Activated gamma-delta T cell (primary cell): Measurements from ENCODE around the gene CTBS.
A peak's percentile ranks its signal among the peaks of the same experiment; 100 is the strongest.
"Not testable (repeated sequence)": the region's sequence is repeated elsewhere in the genome, so short reads cannot be mapped to it uniquely, and the experiment has no call there.

Source experiments
- DNase-seq: peaks from one replicate; lab custom pipeline; 2025; lab: John Stamatoyannopoulos, UW
- total RNA-seq, 2 donors: gene quantifications; one replicate each; lab custom pipeline; 2026; lab: John Stamatoyannopoulos, UW

CTBS gene, protein sequence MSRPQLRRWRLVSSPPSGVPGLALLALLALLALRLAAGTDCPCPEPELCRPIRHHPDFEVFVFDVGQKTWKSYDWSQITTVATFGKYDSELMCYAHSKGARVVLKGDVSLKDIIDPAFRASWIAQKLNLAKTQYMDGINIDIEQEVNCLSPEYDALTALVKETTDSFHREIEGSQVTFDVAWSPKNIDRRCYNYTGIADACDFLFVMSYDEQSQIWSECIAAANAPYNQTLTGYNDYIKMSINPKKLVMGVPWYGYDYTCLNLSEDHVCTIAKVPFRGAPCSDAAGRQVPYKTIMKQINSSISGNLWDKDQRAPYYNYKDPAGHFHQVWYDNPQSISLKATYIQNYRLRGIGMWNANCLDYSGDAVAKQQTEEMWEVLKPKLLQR
- 19.0 to 22.3 reads per million in 2 donors for total RNA-seq

DNA sequence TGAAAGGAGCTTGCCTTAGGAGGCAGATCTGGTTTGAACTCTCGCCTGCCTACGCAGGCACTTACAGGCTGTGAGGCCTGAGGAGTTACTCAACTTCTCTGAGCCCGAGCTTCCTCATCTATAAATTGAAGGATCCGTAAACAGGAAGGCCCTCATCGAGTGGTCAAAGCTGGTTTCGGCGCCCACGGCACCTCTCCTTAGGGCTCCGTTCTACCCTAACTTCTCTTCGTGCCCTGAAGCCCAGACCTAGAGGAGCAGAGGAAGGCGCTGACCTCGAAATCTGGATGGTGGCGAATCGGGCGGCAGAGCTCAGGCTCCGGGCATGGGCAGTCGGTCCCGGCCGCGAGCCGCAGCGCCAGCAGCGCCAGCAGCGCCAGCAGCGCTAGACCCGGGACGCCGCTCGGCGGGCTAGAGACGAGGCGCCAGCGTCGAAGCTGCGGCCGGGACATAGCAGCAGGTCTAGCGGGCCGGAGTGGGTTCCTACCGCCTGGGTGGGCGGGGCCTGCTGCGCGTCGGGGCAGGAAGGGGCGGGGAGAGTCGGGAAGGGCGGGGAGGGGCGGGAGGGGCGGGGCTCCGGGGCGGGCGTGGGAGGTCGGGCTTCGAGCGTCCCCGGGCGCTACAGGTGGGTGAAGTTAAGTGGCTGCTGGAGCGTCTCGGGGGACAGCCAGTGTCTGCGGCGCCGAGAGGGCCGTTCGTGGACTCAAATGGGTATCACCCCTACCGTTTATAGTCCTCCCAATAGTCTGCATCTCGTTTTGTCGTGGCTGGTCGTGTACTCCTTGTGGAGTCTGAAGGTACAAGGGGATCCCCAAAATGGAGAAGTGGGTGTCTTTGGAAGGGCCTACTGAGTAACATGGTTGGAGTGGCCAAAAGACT lies at the start of gene CTBS:
TSS of gene CTBS (minus strand) at position 474 of the 876 bp plus-strand sequence. CDS start at position 449, 25 bp downstream.
- DNase-seq, result peak; percentile 80

DNA sequence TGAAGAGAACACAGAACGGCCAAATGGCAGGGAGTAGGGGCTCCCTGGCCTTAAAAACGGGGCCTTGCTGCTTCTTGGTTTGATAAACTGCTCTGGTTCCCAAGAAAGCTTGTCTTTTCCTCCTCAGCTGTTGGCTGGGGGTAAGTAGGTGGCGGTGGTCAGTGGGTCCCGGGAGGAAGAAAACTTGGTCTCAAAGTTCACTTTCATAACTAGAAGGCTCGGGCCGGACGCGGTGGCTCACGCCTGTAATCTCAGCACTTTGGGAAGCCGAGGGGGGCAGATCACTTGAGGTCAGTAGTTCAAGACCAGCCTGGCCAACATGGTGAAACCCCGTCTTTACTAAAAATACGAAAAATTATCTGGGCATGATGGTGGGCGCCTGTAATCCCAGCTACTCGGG lies 47.3 kb upstream of the CTBS start:
- no peak for DNase-seq

DNA sequence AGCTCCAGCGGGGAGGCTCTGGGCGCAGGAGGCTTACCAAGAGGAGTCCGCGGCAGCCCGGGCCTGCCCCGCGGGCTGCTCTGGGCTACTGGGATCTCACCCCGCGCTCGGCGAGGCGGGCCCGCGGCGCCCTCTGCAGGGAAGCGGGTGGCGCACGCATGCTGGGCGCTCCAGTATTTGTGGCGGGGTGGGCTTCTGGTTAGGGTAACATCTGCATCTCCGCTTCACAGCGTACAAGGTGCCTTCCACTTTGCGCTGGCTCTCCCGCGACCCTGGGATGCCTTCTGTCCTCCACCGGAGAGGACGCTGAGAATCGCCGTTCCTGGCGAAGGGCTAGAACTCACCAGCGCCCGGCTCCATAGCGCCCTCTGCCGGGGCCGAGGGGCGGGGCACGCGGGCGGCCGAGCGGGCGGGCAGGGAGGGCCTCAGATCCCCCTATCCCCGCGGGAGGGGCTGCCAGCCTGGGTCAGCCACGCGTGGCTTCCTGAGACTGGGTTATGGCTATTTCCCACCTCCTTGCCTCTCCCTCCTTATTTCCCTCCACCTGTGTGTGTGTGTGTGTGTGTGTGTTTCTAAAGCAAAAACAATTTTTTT lies 46.6 kb upstream of the CTBS start:
- peak; percentile 61 for DNase-seq

DNA sequence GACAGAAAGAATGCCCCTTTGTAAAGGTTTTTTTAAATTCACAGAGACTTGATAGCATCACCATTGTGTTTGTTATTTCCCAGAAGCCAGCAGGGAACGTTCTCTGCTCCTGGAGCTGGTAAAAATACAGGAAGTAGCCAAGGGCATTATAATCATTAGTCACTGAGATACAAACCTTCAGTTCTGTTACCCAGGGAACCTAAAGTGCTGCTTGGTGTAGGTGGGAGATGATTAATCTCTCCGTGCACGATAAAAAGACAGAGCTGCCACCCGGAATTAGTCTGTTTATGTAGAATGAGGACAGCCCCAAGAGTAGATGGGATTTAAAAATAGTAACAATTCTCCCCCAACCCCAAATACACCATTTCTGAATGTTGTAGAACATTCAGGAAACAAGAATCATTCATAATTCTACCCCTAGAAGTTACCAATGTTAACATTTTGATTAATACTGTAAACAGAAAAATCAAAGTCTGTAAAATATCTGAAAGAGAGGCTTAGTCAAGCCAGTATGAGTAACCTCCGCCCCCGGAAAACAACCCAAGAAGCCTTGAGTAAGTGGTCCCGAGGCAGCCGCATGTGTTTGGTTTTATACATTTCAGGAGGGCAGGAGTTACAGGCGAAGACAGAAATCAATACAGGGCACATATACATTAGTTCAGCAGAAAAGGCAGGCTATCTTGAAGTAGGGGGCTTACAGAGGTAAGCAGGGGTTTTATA lies 45.3 kb upstream of the CTBS start:
- no peak for DNase-seq

DNA sequence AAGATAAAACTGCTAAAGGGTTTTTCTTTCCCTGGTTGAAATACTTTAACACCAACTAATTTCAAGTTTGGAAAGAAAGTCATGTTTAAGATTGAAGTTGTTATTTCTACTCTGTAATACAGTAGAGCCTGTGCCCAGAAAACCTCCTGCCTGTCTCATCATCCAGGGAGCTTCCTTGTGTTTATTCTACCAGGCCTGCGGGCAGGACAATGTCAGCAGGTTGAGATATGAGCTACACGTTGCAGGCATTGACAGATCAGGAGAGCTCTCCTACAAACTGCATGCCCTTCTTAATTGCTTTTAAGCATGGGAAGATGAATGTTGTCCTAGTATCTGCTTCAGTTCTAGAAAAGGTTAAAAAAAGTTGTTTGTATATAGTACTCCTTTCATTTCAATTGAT lies 43.1 kb upstream of the CTBS start:
- DNase-seq, result no peak

DNA sequence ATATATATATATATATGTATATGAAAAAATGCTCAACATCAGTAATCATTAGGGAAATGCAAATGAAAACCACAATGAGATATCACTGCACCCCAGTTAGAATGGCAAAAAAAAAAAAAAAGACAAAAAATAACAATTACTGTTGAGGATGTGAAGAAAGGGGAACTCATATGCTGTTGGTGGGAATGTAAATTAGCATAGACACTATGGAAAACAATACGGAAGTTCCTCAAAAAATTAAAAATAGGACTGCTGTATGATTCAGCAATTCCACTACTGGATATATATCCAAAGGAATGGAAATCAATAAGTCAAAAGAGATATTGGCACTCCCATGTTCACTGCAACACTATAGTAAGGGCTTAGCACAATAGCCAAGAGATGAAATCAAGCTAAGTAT lies 41.5 kb upstream of the CTBS start:
- DNase-seq, result no peak

DNA sequence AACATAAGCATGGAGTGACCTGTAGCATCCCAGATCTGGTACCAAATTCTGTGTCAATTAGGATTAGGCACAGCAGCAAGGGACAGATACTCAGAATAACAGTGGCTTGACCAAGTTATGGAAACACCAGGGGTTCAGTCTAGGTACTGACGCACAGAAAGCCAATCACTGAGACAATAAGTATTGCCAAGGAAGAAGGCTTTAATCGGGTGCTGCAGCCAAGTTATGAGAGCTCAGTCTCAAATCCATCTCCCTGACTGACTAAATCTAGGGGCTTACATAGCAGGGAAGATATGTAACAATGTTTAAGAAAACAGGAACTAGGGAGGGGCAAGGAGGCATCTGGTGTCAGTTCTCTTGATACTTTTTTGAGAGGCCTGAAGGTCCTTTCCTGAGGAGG lies 39.6 kb upstream of the CTBS start:
- DNase-seq, result no peak

DNA sequence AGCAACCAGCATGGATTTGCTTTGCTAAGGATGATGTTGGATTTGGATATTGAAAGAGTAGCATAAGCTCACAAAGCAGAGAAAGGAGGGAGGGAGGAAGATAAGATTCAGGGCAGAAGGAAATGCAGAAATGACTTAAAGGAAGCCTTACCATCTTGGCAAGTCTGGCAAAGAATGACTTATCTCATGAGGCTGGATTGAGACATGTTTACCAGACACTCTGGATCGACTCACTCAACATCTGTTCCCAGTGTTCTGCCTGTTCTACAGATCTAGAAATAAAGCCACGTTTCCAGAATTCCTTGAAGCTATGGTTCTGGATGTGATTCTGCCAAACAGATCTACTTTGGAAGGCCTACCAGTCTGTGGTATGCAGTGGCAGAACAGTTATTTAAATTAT lies 38.8 kb upstream of the CTBS start:
- DNase-seq, result no peak

DNA sequence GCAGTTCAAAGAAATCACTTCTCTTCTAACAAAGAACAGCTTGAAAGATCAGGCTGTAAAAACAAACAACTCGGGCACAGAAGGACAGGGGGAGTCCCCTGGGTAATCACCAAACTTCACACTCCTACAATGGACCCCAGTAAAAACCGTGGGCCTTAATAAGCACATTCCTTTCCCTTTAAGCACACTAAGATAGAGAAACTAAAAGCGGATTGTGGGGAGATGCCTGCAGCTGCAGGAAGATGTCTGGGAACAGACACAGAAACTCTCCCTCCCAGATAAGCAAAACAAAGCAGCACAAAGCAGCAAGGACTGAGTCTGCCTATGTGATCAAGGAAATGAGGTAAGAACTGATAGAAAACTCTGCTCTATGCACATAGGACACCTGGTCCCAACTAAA lies 37.6 kb upstream of the CTBS start:
- DNase-seq, result no peak

DNA sequence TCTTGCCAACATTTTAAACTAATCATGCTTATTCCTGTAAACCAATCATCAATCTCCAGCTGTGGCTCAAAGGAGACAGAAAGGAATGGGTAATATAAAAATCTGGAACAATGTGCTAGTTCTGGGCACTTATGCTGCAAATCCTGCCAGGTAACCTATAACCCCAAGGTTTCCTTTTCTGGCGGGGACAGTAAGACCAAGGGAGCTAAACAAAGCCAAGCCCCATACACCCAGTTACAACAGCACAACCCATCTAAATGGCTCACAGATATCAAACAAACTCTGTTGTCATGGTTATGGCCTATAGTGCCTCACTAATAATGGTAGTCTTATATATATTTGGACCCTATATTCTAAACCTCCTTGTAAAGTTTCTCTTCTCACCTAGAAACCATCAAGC lies 36.9 kb upstream of the CTBS start:
- DNase-seq, result no peak

DNA sequence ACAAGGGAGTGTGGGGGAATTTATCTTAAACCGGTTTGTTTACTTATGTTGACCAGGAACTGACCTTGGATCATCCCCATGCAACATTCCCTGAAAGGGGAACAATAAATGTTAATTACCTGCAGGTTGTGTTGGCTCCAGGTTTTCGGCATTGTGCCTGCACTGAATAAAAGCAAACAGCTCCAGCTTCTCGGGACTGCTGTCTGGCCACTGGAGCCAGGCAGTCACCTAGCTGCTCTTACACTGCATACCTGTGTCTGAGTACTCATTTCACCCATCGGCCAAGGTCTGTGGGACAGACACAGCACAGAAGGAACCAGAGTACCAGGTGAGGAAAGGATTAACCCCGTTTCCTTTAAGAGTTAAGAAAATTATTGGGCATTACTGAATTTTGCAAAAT lies 32.7 kb upstream of the CTBS start:
- no peak for DNase-seq

DNA sequence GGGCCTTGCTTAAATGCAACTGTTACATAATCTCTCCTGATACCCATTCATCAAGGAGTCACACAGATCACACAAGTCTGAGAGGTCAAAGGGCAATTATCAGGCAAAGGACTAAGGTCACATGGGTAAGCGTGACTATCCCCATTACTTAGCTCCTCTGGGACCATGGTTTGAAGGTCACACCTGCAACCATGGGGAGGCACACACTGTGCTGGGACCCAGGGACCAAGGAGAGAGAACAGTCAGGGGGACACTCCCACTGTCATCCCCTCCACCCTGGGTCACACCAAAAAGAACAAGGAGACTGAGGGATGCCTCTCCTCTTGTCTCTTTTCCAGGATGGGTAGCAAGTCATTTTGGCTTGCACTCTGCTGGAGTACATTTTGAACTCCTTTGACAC lies 30.9 kb upstream of the CTBS start:
- DNase-seq, result no peak

DNA sequence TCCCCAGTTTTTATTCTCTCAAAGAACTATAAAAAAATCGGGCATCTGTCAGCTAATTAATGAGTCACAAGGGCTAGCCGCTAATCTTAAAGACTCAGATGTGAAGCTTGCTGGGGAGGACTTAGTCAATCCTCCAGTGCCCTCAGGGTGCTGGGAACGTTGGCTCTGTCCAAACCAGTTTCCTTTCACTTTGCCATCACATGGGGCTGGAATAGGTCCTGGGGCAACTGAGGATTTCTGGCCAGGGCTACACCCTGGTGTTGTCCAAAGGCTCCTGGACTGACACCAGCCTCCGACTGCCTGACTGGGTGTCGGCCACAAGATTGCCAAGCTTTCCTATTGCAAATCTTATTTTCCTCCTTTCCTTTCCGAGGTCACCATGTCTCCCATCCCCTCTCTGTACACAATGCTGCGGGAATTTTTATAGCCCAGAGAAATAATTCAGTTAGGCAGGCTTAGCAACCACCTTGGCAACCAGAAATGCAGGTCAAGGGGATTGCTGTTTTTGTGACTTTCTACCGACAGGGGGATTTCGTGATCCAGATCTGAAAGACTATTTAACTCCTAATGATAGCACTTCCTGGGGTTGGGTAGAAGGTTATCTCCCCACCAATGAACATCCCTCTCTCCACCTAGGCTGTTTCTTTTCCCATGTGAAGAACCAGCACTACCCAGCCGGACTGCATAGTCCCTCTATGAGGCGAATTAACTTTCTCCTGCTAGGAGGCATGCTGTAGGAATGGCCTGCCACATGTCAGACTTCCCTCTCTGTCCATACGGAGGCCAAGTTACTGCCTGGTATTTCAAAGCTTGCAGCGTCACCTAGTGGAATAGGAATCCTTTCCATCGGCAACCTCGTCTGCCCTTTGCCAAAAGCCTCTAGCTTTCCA lies 29.9 kb upstream of the CTBS start:
- DNase-seq, result no peak

DNA sequence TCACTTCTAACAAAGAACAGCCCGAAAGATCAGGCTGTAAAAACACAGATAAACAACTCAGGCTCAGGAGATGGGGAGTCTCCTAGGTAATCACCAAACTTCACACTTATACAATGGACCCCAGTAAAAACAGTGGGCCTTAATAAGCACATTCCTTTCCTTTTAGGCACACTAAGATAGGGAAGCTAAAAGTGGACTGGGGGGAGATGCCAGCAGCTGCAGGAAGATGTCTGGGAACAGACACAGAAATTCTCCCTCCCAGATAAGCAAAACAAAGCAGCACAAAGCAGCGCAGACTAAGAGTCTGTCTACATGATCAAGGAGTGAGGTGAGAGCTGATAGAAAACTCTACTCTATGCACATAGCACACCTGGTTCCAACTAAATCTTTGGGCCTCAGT lies 29.0 kb upstream of the CTBS start:
- no peak for DNase-seq

DNA sequence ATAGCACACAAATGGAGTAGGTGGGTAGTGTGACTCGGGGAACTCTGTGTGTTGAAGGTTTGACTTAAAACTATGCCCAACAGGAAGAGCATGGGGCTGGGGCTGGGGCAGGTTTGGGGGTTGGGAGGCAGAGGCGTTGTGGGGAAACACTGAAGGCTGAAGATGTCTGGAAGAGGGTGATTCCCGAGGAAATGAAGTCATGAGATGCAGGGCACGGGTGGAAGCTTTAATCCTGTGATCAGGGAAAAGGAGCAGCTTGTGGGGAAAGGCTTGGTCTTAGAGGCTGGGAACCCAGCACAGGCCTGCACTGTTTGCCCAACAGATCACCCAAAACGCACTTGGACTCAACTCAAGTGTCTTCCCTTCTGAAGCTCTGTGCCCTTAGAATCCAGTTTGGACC lies 26.6 kb upstream of the CTBS start:
- DNase-seq, result no peak

DNA sequence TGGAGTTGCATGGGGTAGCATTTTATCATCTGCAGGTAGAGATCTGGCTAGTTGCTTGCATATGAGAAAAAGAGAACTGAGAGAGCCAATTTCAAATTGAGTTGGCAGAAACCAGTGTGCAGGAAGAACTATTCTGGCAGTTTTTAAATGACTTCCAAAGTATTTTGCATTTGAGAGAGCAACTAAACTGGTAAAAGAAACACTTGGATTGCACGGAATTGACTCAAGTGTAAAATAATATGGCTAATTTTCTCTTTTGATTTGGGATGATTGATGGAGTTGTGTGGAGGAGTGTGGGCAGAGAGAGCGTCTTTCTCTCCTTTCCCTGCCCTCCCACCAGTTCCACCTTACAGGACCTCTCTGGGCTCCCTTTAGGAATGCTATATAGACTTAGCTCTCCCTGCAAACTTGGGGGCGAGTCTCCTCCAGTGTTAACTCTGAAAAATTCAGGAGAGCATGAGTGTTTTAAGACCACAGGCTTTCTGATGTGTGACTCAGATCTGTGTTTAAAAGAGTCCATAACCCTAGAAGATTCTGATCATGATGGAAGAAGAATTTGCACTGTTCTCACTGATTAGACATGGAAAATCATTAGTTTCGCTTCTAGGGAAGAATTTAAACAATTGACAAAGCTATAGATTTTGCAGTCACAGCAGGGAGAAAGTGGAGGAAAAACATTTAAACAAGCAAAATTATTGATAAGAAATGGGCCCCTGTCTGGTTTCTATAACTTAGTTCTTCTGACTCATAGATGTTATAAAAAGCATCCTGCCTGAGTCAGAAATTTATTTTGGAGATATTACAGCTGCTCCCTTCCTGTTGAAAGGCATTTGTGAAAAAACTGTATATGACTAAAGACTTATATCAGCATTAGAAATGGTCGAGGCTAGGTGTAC lies 24.9 kb upstream of the CTBS start:
- DNase-seq, result no peak

DNA sequence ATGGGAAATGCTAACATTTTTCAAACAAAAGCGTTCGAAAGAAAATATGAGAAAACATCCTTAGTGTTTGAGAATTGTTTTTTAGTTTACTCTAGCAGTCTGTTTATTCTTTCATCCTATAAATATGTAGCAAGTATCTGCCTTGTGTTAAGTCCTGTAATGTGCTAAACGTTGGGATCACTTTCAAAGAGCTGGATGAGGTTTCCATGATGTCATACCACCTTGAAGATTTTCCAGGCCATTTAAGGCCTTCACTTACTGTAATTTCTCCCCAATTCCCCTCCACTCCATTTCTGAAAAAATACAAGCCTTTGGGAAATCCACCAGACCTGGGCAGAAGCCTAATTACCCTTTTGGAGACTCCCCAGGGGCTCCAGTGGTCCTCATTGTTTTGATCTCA lies 24.2 kb upstream of the CTBS start:
- DNase-seq, result no peak

DNA sequence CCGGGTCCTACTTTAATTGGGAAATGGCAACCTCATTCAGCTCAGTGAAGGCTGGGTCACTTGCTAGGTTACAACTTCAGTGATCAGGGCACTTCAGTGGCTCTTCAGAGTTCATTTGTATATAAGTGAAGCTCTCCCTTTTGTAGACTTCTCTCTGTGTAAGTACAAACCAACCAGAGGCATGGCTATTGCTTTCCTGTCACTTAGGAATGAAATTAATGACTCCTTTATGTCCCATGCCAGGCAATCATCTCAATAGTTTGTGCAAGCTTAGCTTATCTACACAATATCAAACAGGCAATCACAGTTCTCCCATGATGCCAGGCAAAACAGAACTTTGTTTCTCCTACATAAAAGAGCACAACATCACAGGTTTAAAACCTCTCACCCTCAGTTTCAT lies 22.8 kb upstream of the CTBS start:
- DNase-seq, result no peak

DNA sequence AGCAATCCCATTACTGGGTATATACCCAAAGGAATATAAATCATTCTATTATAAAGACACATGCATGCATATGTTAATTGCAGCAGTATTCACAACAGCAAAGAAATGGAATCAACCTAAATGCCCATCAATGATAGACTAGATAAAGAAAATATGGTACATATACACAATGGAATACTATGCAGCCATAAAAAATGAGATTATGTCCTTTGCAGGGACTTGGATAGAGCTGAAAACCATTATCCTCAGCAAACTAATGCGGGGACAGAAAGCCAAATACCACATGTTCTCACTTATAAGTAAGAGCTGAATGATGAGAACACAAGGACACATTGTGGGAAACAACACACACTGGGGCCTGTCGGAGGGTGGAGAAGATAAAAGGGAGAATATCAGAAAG lies 20.7 kb upstream of the CTBS start:
- DNase-seq, result not testable (repeated sequence)

DNA sequence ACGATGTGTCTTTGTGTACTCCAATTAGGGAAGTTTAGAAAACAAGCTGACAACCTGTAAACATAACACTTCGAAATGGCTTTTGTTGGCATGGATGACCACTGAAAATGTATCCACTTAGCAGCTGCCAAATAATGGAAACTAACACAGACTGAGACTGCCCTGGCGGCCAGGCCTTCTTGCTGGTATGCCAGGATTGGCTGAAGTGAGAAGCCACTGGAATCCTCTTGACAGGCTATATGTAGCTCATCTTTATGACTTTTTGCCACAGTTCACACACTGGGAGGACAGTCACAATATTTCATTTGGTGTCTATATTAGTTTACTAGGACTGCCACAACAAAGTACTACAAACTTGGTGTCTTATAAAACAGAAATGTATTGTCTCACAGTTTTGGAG lies 12.9 kb upstream of the CTBS start:
- DNase-seq, result no peak
